NCI-H82 (cell line): ENCODE results near the gene AMT.
"Not testable (repeated sequence)": the region's sequence is repeated elsewhere in the genome, so short reads cannot be mapped to it uniquely, and the experiment has no call there.

Source experiments
- DNase-seq: peaks from one replicate; lab custom pipeline; 2025; lab: John Stamatoyannopoulos, UW

The AMT gene

GRCh38 chr3:49421890-49422378 lies 339 bp downstream of the AMT start:
- no peak for DNase-seq

DNA sequence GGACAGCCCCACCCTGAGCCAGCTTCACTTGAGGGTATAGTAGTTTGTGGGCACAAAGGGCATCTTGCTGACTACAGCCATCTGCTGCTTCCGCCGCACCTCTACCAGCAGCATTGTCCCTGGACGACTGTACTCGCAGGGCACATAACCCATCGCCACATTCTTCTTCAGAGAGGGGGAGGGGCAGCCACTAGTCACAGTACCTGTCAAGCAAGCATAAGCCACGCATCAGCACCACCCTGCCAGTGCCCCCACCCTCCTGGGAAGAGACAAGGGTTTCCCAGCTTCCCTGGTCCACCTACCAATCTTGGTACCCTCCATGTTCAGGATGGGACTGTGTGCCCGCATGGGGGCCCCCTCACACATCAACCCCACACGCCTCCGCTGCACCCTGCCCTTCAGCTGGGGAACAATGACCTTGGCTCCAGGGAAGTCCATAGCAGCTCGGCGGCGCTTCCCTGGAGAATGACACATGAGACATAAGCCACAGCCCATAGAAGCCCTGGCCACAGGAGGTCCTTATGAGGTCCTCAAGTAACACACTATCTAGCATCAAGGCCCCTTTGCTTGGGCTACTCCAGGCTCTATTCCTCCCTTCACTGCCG lies 4.7 kb downstream of the AMT start:
- no peak for DNase-seq

DNA sequence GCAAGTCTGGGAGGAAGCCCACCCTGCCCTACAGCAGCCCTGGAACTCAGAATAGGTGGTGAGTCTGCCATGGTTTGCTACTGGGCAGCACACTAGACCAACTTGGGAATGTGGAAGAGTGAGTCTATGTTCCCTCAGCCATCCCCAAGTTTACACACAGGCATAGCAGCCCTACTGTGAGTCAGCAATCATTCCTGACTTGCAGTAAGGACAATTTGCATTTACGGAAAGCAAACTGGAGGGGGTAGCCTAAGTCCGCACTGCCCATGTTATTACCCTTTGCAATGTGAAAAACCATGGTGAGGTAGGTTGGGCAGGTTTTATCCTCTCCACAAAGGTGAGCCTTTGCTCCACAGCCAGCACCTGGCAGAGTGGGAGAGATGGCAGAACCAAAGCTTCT lies 5.4 kb downstream of the AMT start:
- DNase-seq, result no peak

DNA sequence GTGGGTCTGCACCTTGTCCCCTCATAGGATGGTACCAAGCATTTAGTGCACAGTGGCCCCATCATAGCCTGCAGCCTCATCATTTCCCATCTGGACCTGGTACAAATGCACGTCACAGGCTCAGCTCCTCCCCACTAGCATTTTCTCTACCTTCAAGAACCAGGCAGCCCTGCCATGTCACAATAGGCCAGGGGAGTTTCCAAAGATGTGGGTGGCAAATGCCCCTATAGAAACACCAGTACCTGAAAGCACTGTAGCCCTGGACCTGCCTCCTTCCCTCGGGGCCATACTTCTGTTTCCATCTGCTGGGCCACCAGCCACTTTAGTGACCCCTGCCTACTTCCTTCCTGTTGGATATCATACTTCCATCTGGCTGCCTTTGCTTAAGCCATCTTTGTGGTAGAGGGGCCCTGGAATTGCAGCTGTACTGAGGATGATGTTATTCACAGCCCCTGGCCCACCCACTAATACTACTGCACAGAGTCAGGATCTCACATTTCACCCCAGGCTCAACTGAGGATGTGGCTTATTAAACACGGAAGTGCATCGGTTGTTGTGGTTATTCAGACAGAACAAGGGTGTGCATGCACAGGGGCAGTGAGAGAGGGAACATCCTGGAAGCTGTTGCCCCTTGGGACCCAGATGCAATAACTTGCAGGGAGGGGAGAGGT lies 6.2 kb downstream of the AMT start:
- DNase-seq, result no peak

GRCh38 chr3:49414753-49415152 lies 7.5 kb downstream of the AMT start:
- no peak for DNase-seq

GRCh38 chr3:49413338-49413734 lies 8.9 kb downstream of the AMT start:
- peak; percentile 62 for DNase-seq

- DNase-seq, result peak; percentile 62
These were observed 9.5 kb downstream of the AMT start for GRCh38 chr3:49412632-49413337.

- DNase-seq, result peak; percentile 100
These were observed 10.2 kb downstream of the AMT start, which contains the start of the genes RHOA and TCTA for GRCh38 chr3:49411968-49412631. Gene RHOA (minus strand): TSS chr3:49411976. CDS start chr3:49375589, 36,387 bp downstream. Gene TCTA (plus strand): TSS chr3:49412423. CDS start chr3:49412427, 4 bp downstream.

- peak; percentile 42 for DNase-seq
These were observed 10.7 kb downstream of the AMT start for GRCh38 chr3:49411535-49411967.

DNA sequence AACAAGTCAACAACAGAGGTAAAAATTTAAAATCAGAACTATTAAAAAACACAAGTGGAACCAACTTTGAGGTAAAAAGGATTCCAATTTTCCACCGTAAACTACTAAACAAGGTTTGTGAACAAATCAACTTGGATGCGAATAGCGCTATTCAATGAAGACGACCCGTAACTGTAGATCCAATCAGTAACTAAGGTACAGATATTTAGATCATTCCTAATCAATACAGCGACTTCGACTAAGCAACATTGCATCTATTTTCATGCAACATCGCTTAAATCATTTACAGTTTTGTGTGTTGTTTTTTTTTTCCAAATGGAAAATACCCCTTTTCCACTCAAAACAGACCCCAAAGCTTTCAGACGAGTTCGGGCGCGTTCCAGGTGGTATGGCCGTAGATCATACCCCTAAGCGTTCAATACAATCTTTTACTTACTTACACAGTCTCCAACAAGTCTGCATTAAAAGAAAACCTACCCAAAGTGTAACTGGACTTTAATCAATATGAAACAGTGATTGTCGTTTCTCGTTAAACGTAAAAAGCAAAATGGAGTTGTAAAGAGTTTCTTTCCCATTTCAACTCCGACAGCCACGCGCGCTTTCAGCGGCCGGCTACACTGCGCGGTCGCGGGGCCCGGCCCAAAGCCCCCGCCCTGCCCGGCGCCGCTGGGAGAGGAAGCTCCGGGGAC lies 11.3 kb downstream of the AMT start:
- peak; percentile 23 for DNase-seq

- no peak for DNase-seq
These were observed 12.0 kb downstream of the AMT start for GRCh38 chr3:49410066-49410845.

GRCh38 chr3:49406571-49407565 lies 15.4 kb downstream of the AMT start:
- DNase-seq, result peak; percentile 28

DNA sequence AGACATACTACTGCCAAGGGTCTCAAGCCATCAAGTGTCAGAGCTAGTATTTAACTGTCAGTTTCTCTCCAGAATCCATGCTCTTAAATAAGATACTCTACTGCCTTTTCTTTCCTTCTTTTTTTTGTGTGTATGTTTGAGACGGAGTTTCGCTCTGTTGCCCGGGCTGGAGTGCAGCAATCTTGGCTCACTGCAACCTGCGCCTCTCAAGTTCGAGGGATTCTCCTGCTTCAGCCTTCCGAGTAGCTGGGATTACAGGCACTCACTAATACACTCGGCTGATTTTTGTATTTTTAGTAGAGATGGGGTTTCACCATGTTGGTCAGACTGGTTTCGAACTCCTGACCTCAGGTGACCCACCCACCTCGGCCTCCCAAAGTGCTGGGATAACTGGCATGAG lies 16.7 kb downstream of the AMT start:
- not testable (repeated sequence) for DNase-seq

GRCh38 chr3:49403891-49404290 lies 18.4 kb downstream of the AMT start:
- no peak for DNase-seq

DNA sequence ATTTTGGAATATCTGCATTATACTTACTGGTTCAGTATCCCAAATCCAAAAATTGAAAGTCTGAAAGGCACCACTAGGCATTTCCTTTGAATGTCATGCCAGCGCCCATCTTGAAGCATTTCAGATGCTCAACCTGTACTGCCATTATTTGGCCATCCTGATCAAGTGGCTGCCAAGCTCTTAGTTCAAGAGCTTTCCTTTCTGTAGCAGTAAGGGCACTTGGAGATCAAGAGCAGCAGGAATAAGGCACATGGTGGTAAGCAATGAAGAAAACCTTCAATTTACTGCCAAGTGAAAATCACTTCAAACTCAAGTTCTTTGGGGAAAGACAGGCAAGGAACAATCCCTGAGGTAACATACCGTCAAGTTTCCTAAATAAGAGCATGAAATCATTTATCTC lies 20.5 kb downstream of the AMT start:
- no peak for DNase-seq

DNA sequence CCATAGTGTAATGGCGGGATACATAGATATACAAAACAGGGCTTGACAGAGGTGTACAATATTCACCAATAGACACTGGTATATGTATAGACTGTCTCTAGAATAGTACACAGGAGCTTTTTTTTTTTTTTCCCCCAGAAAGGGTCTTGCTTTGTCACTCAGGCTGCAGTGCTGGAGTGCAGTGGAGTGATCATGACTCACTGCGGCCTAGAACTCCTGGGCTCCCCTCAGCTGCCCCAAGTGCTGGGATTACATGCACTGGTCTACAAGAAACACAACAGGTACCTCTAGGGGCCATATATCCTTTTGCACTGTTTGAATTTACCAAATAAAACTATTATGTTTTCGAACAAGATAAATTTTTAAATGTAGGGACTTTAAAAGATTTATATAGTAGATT lies 22.8 kb downstream of the AMT start:
- DNase-seq, result no peak

DNA sequence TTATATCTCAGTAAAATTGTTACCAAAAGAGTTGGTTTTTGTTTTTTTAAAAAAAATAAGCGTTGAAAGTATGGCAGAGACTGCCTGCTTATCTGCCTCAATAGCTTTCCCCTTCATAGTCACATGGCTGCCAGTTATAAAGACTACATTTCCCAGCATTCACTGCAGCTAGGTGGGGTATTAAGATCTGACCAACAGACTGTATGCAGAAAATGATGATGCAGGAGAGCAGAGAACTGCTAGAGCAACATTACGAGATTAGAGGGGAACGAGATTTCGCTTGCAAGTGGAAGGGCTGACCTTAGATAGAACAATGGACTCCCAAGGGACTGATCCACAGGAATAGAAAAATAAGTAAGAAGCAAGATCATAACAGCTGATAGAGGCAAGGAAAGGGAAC lies 24.8 kb downstream of the AMT start:
- DNase-seq, result peak; percentile 94

DNA sequence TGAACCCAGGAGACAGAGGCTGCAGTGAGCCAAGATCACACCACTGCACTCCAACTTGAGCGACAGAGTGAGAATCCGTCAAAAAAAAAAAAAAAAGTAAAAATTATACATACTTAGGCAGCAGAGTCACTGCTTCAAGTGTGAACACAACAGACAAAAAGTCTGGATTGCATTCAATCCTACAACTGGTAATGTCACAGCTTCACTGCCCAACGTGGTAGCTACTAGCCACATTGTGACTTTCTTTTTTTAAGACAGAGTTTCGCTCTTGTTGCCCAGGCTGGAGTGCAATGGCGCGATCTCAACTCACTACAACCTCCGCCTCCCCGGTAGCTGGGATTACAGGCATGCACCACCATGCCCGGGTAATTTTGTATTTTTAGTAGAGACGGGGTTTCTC lies 31.0 kb downstream of the AMT start:
- DNase-seq, result not testable (repeated sequence)

GRCh38 chr3:49389297-49389696 lies 33.0 kb downstream of the AMT start:
- no peak for DNase-seq
